AG20443 (cell line): ENCODE results near the gene TACR1.

ENCODE experiments used
- DNase-seq: peaks from one replicate; pipeline ENCODE4 v3.0.0; 2012; ENCODE audit warnings: low spot score, mixed read lengths

Gene TACR1

DNA sequence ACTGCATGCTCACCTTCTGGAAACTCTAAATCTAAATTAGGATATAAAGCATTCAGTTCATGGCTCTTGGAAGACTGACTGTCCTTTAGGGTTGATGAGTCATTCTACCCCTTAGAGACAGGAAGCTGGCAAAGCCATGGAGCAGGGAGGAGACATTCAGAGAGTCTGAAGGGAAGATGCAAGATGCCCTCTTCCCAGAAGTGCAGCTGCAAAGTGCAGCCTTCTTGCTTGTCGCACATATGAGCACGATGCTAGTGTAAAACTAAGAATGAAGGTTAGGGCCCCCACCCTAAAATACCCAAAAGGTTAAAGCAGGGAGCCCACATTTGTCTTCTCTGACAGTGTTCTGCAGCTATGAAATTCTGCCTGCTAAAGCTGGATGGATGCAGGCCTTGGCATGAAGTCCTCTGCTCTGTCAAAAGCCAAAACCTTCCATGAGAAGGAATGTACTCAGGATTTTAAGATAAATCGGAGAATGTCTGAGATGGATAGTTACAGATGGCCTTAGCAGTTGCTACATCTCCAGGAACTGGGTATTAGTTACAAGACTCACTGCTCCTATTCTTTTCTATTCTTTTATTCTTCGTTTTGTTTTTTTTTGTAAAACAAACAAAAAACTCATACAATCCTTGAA, 151.2 kb downstream of the TACR1 start:
- DNase-seq, result peak; percentile 80

DNA sequence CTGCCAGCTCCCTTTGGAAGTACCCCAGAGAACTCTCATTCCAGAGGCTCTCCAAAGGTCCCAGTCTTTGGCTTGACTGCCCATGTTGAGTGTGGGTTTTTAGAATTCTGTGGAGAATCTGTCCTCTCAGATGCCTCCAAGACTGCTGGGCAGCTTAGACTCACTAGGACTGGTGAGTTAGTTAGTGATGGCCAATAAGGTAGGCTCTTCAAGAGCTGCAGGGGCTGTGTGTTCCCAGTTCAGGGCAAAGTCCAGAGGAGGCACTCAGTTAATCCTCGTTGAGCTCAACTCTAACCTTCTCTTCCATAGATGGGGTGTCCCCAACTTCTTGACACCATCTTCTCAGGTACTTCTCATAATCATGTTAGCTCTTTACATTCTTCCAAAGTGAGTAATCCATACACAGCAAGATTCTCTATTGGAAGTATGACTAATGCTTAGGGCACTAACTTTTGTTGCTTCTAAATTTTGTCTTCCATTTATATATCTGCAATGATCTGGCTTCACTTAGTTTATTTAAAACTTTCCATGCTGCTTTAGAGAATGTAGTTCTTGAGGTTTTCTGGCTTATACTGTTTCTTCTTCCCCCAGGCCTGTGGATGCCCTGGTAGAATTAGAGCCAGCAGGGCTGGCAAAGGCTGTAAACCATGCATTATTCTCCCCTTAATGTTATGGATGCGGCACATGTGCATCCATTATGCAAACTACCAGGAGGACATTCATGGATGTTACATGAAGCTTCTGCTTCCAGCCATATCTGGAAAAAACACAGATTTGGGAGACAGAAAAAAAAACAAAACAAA, 151.9 kb downstream of the TACR1 start:
- peak; percentile 25 for DNase-seq

DNA sequence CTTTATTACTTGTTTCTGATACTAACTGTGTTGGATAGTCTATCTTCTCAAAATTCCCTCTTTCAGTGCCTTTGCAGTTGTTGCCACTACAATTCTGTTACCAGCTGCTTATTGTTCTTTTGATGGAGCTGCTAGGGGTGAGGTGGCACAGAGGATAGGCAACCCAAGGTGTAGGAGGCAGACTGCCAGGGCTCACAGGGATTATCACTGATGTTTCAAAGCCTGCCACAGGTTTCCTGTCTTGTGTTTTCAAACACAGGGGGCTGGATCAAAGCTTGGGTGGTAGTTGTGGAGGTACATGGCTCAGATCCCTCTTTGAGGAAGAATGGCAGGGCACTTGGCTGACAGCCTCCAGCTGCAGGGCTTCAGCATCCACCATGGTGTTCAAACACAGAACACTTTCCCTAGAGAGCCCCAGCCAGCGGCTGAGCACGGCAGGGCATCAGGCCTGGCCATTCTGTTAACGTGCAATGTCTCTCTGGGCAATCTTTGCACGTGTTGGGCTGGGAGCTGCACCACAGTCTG, 153.7 kb downstream of the TACR1 start:
- DNase-seq, result no peak

DNA sequence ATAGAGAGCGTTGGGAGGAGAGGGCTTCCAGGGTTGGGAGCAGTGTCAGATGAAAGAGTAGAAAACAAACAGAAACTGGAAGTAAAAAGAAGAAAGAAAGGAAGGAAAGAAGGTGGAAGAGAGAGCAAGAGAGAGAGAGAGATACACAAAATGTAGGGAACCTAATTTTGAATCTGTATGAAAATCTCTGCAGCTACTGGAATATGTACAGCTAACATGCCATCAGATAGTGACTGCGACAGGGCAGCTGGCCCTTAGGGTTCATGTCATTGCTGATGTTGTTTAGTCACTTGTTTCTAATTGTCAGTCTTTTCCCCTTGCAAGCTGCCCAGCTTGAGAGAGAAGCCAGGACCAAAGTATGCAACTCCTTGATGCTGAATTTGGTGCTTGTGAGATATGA, 155.0 kb downstream of the TACR1 start:
- DNase-seq, result no peak

DNA sequence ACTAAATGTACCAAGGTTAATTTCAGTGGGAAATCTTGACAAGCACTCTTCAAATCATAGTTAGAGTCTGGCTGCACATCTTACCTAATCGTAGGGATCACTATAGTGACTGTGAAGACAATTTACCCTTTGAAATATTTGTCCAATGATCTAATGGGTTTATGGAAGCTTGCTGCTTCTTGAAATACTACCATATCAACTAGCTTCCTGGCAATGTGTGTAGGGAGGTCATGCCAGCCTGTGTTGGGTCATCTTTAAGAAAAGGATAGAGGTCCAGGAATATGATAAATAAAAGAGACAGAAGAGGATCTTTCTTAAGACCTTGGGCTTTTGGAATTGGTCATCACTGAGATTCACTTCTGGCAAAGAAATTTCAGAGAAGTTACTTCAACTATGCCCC, 156.5 kb downstream of the TACR1 start:
- DNase-seq, result no peak

DNA sequence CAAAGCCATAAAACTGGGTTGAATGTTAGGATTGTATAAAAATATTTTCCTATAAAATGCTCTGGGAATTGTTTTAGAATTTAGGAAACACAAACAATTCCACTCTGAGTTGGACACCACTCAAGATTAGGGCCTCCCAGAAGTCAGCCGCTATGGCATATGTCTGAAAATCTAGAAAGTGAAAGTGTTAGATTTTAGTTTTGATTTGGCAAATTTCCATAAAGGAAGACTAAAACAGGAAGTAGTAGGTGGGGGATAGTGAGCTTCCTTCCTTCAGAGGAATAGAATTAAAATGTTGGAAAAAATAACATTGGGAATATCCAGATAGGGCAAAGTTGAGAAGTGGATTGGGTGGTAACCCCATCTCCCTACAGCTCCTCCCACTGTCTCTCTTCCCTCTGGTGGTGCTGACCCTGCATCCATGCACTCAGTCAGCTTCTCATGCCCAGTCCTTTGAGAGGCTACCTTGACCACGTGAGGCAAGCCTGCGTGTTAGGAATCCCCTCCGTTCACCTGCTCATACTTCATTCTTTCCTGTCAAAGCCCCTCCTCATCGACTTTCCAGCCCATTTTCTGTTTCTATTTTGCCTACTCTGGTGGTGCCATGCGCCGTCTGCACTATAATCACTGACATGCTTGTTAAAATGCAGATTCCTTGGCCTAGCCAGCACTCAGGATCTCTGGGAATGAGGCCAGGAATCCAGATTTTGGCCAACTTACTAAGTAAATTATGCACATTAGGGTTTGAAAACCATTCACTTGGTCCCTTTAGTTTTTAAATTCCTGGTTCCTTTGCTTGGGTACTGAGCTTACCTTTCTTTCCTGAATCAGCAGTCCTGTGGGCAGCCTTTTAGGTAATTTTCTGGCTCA, 157.4 kb downstream of the TACR1 start:
- no peak for DNase-seq

DNA sequence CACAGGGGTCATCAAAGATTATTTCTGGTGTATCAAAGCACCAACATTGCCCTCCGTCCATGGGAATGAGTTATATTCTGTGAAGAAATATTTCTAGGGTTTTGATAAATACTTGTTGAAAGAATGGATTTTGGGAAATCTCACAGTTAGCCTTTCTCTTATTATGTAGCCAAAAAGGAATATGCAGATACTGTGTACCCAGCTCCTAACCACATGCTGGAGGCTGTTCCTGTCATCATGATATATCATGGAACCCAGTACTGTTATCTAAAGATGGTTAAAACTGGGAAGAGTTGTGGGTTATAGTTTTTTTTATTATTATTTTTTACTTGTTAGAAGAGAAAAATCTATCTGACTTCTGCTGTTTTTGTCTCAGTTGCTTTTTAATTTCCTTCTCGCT, 158.1 kb downstream of the TACR1 start:
- DNase-seq, result no peak

DNA sequence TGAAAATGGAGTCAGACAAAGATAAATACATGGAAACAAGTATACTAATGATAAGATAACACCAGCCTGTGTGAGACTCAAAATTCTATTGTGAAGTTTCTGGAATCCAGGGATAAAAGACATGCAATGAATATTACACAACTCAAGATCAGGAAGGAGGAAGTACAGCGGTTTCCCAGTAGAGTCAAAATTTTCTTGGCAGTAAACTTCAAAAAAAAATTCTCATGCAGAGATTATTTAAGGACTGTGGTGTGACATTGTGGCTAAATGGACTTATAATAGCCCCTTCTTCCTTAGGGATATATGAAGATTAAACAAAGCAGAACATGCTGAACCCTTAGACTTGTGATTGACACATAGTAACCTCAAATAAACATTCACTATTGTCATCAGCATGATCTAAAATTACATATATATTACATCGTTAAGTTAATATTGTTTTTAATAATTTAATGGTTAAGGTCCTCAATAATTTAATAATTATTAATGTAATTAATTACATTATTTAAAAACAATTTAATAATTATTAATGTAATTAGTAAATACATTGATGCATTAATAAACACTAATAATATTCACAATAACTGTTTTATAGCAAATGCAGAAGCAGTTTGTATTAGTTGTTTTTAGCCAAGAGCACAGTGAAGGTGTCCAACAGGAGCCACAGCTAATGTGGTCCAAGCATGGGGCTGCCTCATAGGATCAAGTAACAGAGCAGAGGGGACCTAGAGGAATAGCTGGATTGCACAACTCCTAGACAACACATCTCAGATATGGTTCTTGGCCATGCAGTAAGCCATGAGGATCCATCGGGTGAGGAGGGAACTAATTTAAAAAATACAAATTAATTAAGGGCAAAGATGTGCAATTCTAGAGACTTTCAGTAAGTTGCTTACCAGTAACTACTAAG, 163.6 kb downstream of the TACR1 start:
- DNase-seq, result no peak

DNA sequence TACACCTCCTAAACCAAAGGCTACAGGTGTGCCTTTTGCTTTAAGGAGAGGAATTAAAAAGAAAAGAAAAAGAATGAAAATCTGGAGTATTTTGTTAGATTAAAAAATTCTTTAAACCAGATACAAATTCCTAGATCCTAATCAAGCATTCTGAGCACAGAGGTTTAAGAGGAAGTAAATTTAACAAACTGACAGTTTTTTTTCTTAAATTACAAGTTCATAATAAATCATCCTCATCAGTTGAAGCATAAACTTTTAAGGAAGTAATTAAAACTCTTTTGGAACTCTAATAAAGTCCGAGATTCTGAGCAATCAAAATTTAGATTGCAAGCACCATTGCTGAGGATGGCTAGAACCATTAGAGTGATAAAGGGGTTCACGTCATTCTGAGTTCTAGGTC, 165.8 kb downstream of the TACR1 start:
- DNase-seq, result no peak

DNA sequence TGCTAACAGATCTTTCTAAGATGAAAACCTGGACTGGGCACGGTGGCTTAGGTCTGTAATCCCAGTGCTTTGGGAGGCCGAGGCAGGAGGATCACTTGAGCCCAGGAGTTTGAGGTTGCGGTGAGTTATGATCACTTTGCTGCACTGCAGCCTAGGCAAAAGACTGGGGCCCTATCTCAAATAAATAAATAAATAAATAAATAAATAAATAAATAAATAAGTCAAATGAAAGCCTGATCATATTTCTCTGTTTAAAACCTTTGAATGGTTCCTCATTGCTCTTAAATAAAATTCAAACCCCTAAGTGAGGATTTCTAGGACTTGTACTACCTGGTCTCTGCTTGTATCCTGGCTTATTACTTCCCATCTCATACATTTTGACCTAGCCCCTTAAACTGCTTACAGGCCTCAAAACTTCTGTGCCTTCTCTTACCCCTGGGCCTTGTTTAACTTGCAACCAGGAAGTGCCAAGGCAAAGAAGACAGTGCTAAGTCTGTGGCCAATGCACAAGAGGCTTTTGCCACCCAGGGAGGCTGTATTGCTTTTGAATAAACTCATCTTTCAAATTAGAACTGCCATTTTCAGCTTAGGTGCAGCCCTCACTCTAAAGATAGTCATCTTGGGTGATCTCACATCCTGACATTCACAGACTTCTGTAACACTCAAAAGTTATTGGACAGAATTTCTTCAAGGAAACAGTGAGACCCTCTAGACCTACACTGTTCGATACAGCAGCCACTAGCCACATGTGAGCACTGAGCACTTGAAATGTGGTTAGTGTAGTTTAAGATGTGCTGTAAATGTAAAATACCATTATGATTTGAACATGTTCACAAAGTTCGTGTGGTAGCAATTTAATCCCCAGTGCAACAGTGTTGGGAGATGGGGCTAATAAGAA, 167.2 kb downstream of the TACR1 start:
- DNase-seq, result no peak

DNA sequence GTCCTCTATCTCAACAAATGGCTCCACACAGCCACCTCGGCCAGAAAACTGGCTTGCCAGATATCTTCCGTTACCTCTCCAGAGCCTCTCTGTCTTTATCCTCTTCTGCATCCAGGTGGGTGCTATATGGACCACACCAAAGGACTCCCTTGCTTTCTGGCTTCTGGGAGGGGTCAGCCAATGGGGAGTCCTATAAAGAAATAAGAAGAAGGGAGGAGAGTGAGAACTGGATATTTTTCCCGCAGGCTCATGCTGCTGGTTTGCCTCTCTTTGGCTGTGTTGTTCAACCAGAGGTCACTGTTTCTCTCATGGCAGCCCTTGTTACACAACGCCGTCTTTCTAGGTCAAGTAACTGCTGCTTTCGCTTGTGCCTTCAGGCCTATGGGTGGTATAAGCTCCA, 168.1 kb downstream of the TACR1 start:
- no peak for DNase-seq

DNA sequence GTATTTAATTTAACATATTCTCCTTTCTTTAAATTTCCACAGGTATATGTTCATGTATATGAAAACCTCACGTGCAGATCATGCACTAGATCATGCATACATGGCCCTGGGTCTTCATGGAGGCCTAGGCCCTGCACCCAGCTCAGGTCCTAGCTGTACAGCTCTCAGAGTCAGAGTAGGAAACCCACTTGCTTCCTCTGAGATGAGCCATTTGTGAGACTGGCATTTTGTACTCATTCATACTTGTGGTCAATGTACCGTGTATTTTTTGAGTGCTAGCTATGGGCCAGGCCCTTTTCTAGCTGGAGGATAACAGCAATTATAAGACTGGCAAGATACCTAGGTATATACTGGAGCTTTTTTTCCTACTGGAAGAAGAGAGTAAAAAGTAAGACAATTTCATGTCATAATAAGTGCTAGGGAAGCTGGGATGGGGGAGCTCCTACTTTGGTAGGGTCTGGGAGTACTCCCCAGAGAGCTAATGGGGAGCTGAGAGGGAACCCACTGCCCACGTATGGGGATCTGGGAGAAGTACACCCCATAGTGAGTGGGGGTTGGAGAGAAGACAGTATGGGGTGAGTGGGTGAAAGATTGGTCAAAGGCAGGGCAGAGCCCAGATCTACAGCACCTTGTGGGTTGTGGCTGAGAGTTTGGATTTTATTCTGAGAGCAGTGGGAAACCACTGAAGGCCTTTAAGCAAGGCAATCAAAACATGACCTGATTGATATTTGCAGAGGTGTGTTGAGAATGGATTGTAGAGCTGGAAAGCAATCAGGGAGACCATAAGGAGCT, 168.9 kb downstream of the TACR1 start:
- DNase-seq, result no peak

DNA sequence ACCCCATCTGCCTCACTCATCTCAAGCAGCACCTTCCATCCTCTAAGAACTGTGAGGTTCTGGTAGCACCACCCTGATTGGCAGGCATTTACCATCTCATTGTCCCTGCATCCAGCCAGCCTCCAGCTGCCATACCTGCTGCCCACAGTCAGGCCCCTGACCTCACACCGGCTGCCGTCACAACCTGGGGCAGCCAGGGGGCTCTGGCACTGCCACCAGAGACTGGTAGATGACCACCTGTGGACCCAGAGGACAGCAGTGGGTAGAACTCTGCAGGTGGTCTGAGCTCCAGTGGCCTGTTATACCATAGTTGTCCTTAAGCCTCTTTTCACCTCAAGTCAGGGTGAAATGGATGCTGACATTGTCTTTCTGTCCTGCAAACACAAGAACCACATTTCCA, 171.4 kb downstream of the TACR1 start:
- no peak for DNase-seq

DNA sequence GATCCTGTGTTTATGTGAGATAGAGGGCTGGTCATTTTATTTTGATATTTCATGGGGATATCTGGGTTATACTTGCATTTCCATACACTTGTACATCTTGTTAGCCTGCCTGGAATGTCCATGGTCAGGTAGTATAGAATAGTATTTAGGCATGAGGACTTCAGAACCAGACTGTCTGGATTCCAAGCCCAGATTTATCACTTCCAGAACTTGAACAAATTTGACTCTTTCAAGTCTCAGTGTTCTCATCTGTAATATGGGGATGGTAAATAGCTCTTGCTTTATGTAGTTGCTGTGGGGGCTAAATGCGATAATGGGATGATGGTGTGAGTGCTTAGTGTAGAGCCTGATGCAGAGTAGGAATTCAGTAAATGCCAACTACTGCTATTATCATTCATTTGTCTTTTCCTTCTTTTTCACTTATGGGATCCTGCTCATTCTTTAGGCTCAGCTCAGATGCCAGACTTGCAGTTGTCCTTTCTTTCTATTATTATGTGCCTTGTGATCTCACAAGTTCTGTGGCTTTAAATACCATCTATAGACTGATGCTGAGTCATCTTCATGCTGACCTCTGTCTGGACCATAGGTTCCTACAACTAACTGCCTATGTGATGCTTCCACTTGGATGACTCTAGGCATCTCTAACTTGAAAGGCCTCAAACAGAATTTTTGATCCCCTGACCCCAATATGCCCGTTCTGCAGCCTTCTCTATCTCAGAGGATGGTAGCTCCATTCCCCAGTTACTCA, 173.5 kb downstream of the TACR1 start:
- no peak for DNase-seq

DNA sequence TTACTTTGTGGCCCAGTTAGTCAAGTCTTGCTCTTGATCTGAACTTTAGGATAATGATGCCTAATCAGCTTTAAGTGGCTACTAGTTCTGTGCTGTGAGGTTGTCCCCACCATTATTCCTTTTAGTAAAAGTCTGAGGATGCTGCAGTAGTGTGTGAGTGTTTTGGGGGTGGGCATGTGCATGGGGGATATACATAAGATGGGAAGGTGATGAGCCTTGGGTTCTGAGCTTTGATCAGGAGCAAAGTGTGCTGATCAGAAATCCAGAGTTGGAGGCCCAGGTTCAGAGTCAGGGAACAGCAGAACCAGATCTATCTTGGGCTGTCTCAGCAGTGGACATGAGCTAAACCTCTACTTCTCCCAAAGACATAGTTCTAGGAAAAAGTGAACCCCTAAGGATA, 174.1 kb downstream of the TACR1 start:
- DNase-seq, result no peak

DNA sequence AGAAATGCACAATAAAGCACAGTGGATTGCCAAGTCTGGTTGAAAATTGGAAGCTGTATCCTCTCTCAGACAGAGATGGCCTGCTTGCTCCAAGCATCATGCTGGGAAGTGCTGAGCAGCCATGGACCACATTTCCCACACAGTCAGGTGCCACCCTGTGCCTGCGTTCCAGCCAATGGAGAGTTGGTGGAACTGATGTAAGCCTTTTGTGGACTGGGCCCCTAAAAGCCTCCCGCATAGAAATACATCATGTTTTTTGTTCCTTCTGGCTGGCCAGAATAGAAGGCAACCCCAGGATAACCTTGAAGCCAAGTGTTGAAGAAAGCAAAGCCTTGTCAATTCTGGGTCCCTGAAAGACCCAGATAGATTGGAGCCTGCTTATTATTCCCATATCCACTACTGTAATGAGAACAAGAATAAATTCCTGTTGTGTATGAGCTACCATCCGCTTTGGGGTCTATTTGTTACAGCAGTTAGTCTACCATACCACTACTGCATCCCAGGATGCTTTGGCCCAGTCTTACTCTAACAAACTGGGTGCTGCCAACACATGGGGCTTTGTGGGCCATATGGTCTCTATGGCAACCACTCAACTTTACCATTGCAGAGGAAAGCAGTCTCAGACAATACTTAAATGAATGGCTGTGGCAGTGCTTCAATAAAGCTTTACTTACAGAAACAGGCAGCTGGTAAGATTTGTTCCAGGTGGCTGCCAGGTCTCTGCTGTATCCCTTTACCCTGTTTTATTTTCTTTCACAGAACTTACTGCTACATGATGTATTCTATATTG, 175.5 kb downstream of the TACR1 start:
- DNase-seq, result no peak

DNA sequence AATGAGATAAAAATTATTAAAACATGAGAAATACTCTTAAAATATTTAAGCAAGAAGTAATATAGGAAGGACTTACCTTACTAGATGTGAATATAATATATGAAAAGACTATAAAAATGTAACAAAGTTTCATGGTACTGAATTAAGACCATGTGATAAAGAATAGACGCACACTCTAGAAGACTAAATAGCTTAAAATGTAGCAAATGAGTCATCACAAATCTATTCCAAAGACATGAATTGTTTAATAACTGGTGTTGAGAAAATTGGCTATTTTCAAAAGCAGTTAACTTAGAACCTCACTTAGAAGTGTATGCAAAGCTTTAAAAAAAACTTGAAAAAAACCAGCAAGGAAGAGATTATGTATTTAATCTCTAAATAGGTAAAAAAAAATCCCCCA, 176.8 kb downstream of the TACR1 start:
- DNase-seq, result peak; percentile 43

DNA sequence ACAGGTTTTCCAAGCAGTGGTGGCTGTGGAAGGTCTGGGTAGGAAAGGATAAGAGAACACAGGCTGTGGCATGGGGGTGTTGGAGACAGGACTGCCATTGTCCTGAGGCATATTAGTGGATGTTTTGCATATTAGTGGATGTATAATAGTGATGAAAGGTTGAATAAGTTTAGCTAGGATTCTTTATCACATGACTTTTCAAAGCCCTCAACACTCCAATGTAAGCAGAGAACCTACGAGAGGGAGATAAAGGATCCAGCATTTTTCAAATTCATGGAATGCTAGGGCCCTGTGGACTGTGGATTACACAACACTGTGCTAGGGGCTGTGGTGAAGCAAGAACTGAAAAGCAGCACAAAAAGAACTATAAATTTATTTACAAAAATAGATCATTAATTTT, 177.6 kb downstream of the TACR1 start:
- DNase-seq, result peak; percentile 76
